Neural cell (in vitro differentiated cells): ENCODE results near the gene RNF145. TPM values are rescaled to one million over a fixed set of nuclear protein-coding genes. Genes with fewer than 3 reads are reported as not detected.

Experiments
- H2AFZ ChIP-seq: fragments of 200-600, 300-800 bp; sonication (generic), shearing (Covaris generic); 2 replicates; pipeline ENCODE4 v1.6.0; 2014; ENCODE audit warnings: low read depth, mild to moderate bottlenecking, antibody characterized with exemption, low read length, moderate library complexity
- H3F3A ChIP-seq: fragments of 200-600 bp; shearing (Covaris generic); 2 replicates; pipeline ENCODE4 v1.6.1; 2016; ENCODE audit warnings: mild to moderate bottlenecking, moderate library complexity, mixed read lengths, antibody characterized with exemption, low read length; ENCODE audit not compliant: insufficient read depth, poor library complexity, severe bottlenecking
- H3K27ac ChIP-seq: fragments of 200-600, 300-800 bp; sonication (generic), shearing (Covaris generic); 2 replicates; pipeline ENCODE4 v1.5.1; 2014; ENCODE audit warnings: mild to moderate bottlenecking, low read length, moderate library complexity
- H3K27me3 ChIP-seq: fragments of 300-800, 200-600 bp; sonication (generic), shearing (Covaris generic); 2 replicates; pipeline ENCODE4 v1.6.0; 2014; ENCODE audit warnings: mild to moderate bottlenecking, low read depth, low read length, moderate library complexity; ENCODE audit not compliant: insufficient read depth
- H3K36me3 ChIP-seq: fragments of 300-800, 200-600 bp; sonication (generic), shearing (Covaris generic); 2 replicates; pipeline ENCODE4 v1.5.1; 2014; ENCODE audit warnings: mild to moderate bottlenecking, antibody characterized with exemption, low read length, moderate library complexity; ENCODE audit not compliant: insufficient read depth
- H3K4me2 ChIP-seq: fragments of 300-800, 200-600 bp; sonication (generic), shearing (Covaris generic); 2 replicates; pipeline ENCODE4 v1.6.0; 2014; ENCODE audit warnings: mild to moderate bottlenecking, low read length
- H3K4me3 ChIP-seq: fragments of 300-800, 200-600 bp; sonication (generic), shearing (Covaris generic); 2 replicates; pipeline ENCODE4 v1.5.1; 2014; ENCODE audit warnings: mild to moderate bottlenecking, low read length, moderate library complexity
- H3K79me2 ChIP-seq: fragments of 200-600 bp; shearing (Covaris generic); replicated peaks from 2 replicates; pipeline ENCODE4 v1.6.0; 2014; ENCODE audit warnings: mild to moderate bottlenecking, low read length, moderate library complexity; ENCODE audit not compliant: insufficient read depth
- H3K9ac ChIP-seq: fragments of 300-800, 200-600 bp; sonication (generic), shearing (Covaris generic); 2 replicates; pipeline ENCODE4 v1.6.1; 2016; ENCODE audit warnings: mild to moderate bottlenecking, low read length, mixed read lengths
- H3K9me2 ChIP-seq: fragments of 200-600 bp; shearing (Covaris generic); 2 replicates; pipeline ENCODE4 v1.6.1; 2016; ENCODE audit warnings: mild to moderate bottlenecking, low read length, mixed read lengths; ENCODE audit not compliant: insufficient read depth
- H3K9me3 ChIP-seq: fragments of 200-600, 300-800 bp; sonication (generic), shearing (Covaris generic); 2 replicates; pipeline ENCODE4 v1.6.1; 2016; ENCODE audit warnings: mild to moderate bottlenecking, mixed run types, low read length, moderate library complexity, mixed read lengths
- H4K20me1 ChIP-seq: fragments of 200-600 bp; shearing (Covaris generic); 2 replicates; pipeline ENCODE4 v1.6.1; 2016; ENCODE audit warnings: mild to moderate bottlenecking, mixed run types; ENCODE audit not compliant: insufficient read depth
- CTCF ChIP-seq: fragments of 450-650 bp; IDR thresholded peaks from 2 replicates; pipeline ENCODE4 v1.5.1; 2014; ENCODE audit warnings: antibody characterized with exemption, mild to moderate bottlenecking, moderate library complexity; ENCODE audit not compliant: poor library complexity, severe bottlenecking
- EP300 ChIP-seq: fragments of 450-650 bp; conservative IDR thresholded peaks from 2 replicates; pipeline ENCODE4 v1.6.1; 2014; ENCODE audit warnings: antibody characterized with exemption, mild to moderate bottlenecking, moderate library complexity; ENCODE audit not compliant: poor library complexity, severe bottlenecking
- EZH2 ChIP-seq: fragments of 200-600, 300-800 bp; shearing (Covaris generic), sonication (generic); IDR thresholded peaks from 2 replicates; pipeline ENCODE4 v1.6.1; 2014; ENCODE audit warnings: antibody characterized with exemption, low read length, borderline replicate concordance, mild to moderate bottlenecking; ENCODE audit not compliant: insufficient read depth, poor library complexity, severe bottlenecking
- MXI1 ChIP-seq: fragments of 450-650 bp; conservative IDR thresholded peaks from 2 replicates; pipeline ENCODE4 v1.6.1; 2014; ENCODE audit warnings: antibody characterized with exemption, mild to moderate bottlenecking; ENCODE audit not compliant: poor library complexity, severe bottlenecking
- POLR2AphosphoS5 ChIP-seq: IDR thresholded peaks from 2 replicates; pipeline ENCODE4 v1.6.1; 2012
- RAD21 ChIP-seq: fragments of 450-650 bp; conservative IDR thresholded peaks from 2 replicates; pipeline ENCODE4 v1.6.1; 2014; ENCODE audit warnings: antibody characterized with exemption, mild to moderate bottlenecking, moderate library complexity
- SMC3 ChIP-seq: fragments of 450-650 bp; conservative IDR thresholded peaks from 2 replicates; pipeline ENCODE4 v1.6.1; 2014; ENCODE audit warnings: antibody characterized with exemption, mild to moderate bottlenecking, moderate library complexity; ENCODE audit not compliant: poor library complexity
- TAF1 ChIP-seq: IDR thresholded peaks from 2 replicates; pipeline ENCODE4 v1.6.1; 2012; ENCODE audit warnings: low read depth
- polyA plus RNA-seq: library from polyadenylated mRNA; depleted of rRNA; stranded (reverse); fragments of >200 nt; gene quantifications from 2 replicates; pipeline ENCODE4 v1.2.3, GENCODE V29; 2014
- TF ChIP-seq, protein P1 (sequence below): IDR thresholded peaks from 2 replicates; pipeline ENCODE4 v1.6.1; 2012; ENCODE audit warnings: borderline replicate concordance

Gene RNF145
- polyA plus RNA-seq, 1 donor from 2014 or later: 52.4 TPM

- H3F3A ChIP-seq: peaks cover 11% of the 10 kb centered on the region
Measured at GRCh38 chr5:159207686-159208513, 1.5 kb downstream of the RNF145 start.

DNA sequence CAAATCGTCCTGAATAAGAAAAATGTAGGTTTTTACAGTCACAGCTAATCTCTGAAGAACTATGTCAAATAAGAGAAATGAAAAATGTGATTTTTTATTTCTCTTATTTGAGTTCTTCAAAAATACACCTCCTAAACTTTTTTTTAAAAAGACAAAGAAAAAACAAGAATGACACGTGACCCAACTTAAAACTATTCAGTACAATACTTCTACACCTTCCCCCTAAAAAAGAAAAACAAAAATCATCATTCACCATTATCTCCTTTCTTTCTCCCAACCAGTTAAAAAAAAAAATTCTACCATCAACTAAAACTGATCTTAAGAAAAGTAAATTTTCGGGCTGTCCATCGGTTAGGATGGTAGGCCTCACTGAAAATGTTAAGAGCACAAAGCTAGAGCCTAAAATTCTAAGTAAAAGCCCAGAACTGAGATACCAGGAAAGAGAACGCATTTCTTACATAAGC lies 2.1 kb downstream of the RNF145 start:
- Histone ChIP-seq H3K4me2 (peak overlapping the region; percentile 88), H3F3A (peaks cover 11% of the 10 kb centered on the region), H2AFZ (peak overlapping the region; percentile 25), H3K79me2 (peaks cover 55% of the 10 kb centered on the region), H3K9me2 (peaks cover 2% of the 10 kb centered on the region), H4K20me1 (no peaks in the 10 kb centered on the region), H3K4me3 (peak overlapping the region; percentile 79), H3K9ac (peak overlapping the region; percentile 83), H3K27ac (peak overlapping the region; percentile 86), H3K36me3 (no peaks in the 10 kb centered on the region), H3K9me3 (no peaks in the 10 kb centered on the region), H3K27me3 (no peaks in the 10 kb centered on the region)
- TF ChIP-seq MXI1: no peak
- no peak for TF ChIP-seq CTCF
- TF ChIP-seq EZH2: no peak
- TF ChIP-seq EP300: no peak
- TF ChIP-seq RAD21: no peak
- TF ChIP-seq, protein P1, sequence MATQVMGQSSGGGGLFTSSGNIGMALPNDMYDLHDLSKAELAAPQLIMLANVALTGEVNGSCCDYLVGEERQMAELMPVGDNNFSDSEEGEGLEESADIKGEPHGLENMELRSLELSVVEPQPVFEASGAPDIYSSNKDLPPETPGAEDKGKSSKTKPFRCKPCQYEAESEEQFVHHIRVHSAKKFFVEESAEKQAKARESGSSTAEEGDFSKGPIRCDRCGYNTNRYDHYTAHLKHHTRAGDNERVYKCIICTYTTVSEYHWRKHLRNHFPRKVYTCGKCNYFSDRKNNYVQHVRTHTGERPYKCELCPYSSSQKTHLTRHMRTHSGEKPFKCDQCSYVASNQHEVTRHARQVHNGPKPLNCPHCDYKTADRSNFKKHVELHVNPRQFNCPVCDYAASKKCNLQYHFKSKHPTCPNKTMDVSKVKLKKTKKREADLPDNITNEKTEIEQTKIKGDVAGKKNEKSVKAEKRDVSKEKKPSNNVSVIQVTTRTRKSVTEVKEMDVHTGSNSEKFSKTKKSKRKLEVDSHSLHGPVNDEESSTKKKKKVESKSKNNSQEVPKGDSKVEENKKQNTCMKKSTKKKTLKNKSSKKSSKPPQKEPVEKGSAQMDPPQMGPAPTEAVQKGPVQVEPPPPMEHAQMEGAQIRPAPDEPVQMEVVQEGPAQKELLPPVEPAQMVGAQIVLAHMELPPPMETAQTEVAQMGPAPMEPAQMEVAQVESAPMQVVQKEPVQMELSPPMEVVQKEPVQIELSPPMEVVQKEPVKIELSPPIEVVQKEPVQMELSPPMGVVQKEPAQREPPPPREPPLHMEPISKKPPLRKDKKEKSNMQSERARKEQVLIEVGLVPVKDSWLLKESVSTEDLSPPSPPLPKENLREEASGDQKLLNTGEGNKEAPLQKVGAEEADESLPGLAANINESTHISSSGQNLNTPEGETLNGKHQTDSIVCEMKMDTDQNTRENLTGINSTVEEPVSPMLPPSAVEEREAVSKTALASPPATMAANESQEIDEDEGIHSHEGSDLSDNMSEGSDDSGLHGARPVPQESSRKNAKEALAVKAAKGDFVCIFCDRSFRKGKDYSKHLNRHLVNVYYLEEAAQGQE: no peak

More at GRCh38 chr5:159207686-159208513, 1.5 kb downstream of the RNF145 start:
- Histone ChIP-seq H3K27ac (peak overlapping the region; percentile 86), H2AFZ (peak overlapping the region; percentile 47), H3K4me2 (peak overlapping the region; percentile 88), H3K9ac (peak overlapping the region; percentile 83), H3K27me3 (no peaks in the 10 kb centered on the region), H3K36me3 (no peaks in the 10 kb centered on the region), H3K4me3 (peak overlapping the region; percentile 79), H3K9me2 (peaks cover 2% of the 10 kb centered on the region), H3K9me3 (no peaks in the 10 kb centered on the region), H3K79me2 (peaks cover 48% of the 10 kb centered on the region), H4K20me1 (no peaks in the 10 kb centered on the region)
- TF ChIP-seq RAD21 (peak; percentile 29), EZH2 (no peak), SMC3 (peak; percentile 35), POLR2AphosphoS5 (peak; percentile 89), MXI1 (peak; percentile 60), TAF1 (peak; percentile 42), CTCF (no peak), EP300 (peak; percentile 20)
- TF ChIP-seq, protein P1: peak; percentile 65
